ENCODE results near the gene FBXW4.
A peak's percentile ranks its signal among the peaks of the same experiment; 100 is the strongest.
"Not testable (repeated sequence)": the region's sequence is repeated elsewhere in the genome, so short reads cannot be mapped to it uniquely, and the experiment has no call there.

FBXW4 gene

DNA sequence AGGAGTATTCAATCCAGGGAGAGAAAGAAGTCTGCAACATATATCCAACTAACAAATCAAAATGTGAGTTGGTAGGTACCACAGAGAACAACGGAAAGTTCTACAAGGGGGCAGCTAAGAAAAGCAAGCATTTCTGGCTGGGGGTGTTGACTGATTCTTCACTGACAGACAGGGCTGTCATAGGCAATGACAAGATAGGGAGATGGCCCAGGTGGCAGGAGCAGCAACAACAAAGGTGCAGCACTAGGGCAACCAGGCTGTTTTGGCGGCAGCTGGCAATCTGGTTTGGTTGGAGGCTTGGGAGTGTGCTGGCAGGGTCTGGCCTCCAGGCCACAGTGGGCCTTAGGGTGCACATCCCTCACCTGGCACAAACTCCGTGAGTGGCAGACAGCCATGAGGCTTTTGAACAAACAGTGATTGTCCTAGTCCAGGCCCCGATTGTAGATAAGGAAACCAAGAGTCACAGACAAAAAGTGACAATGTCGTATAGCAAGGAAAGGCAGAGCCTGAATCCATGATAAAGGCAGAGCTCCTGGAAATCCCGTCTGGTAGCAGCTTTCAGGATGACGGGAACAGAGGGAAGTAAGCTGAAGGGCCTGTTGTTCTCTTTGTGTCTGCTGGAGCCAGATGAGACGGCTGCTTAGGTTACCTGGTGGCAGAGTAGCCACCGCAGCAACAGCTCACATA lies 78.4 kb downstream of the FBXW4 start:
- no peak for ATAC-seq

DNA sequence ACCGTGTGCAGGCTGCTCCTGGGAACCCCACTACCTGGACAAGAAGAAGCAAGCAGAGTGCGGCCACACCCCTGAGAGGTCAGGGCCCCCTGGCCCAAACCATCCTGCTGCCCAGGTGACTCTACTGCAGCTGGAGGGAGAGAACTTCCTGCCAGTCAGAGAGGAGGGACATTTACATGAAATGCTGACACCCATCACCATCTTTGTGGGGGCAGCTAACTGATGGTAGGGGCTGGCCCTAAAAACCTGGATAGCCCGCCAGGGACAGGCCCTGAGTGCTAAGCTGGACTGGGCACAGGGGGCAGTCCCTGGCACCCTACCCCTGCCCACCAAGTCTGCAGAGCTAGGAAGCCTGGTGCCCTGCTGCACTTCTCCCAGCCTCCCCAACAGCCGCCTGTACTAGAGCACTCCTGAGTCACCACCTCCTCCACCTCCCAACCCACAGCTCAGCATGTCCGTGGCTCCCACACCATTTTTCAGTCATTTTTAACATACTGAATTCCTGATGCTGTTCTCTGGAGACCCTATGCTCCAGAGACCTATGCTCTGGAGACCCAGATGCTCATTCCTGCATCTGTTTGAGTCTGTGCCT lies 79.3 kb downstream of the FBXW4 start:
- ATAC-seq, result no peak

DNA sequence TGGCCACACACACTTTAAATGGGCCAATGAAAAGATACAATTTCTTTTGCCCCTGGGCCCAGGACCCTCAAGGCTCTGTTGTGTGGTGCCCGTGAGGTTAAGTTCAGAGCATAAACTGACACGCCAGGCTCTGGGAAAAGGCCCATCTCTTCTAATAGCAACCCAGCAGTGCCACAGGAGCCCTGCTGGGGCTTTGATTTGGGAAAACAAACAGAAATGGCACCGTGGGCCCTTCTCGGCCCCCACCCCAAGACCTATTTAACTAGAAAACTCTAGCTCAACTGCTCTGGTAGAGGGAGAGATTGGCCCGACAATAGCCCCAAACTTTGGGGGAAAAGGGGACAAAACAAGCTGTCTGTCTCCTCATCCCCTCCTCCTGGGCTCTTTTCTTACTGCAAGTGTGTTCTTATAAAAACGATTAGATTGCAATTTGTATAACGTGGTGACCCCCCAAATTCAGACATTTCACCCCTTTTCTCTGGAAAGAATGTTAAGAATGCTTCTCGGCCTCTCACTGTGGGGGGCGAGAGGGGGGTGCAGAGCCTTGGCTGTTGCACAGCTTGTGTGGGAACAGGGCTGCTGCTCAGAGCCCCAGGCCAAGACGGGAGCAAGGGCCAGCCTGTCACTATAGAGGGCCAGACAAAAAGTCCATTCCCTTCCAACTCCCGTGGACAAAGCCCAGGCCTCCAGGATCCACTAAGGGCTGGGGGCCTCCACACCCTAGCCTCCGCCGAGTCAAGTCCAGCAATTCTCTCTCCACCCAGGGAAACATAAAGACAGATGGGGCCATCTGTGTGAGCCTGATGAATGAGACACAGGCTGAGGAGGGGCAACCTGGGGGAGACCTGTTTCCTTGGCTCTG lies 80.1 kb downstream of the FBXW4 start:
- ATAC-seq, result no peak

DNA sequence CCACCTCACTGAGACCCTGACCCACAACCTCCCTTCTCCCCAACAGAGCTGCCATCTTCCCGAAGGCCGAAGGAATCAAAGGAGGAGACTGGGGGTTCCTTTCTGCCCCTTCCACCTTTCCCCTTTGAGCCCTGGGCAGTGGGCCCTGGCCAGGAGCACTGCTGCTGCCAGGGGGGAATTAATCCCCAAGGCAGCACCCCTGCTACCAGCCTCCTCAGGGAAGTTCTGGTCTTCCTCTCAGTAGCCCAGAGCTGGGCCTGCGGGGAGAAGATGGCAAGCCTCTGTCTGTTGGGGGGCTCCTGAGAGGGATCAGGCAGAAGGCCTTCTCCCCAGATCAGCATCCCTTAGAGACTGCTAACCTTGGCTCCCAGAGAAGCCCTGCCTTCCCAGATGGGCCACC lies 81.3 kb downstream of the FBXW4 start:
- no peak for ATAC-seq

DNA sequence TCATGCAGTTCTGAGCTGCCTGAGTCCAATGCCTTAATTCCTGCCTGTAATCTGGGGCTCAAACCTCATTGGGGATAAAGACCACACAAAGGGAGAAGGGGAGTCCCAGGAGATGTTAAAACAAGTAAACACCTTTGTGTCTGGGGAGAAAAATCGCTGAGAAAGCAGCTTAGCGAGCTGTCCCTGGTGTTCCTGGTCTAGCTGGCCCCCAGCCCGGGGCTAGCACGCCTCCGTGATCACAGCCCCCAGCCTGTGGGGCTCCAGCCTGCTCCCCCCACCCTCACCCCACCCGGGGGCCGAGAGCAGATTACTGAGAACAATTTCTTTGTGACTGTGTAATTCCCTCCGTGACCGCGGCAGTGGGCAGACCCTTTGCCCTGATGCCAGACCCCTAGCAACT lies 82.1 kb downstream of the FBXW4 start:
- no peak for ATAC-seq

DNA sequence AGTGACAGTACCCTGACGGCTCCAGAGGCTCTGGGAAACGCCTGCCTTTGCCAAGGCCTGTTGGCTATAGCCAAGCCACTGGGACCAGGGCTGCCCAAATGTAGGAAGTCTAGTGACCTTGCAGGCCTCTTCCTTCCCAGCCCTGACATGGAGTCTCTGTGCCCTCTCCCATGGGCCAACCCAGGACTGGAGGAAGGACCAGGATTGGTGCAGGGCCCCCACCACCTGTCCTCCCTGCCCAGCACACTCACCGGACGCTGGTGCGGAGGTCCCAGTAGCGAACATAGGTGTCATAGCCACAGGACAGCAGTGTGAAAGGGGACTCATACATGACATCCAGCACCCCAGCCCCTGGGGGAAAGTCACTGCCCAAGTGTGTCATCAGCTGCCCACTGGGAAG lies 82.9 kb downstream of the FBXW4 start:
- no peak for ATAC-seq

DNA sequence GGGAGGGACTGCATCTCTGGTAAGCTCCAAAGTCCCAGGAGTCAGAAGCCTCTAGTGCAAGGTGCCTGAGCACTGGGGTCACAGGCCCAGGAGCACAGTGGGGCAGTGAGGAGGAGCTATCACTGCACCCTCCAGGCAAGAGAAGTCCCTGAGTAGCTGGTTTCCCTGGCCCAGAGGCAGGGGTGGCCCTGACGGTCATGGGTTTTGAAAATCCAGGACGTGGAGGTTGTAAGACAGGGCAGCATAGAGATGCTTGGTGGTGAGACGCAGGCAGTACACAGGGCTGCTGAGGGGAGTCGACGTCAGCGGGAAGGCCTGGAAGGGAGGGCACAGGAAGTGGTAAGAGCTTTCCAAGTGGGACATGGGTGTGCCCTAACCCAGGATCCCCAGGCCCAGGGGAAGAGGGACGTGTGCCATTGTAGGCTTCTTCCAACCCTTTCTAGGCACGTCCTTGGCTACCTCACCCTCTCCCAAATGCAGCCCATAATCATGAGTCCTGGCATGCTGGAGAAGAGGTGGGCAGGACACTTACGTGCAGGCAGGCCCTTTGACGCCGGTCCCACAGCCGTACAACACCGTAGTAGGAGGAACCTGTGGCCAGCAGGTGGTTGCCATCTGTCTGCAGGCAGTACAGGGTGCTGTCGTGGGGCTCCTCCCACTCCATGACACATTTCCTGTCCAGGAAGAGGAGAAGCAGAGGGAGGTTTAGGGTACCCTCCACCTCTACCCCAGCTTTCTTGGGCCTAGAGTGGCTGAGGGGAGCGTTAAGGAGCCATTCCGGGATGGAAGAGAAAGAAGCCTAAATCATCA lies 83.7 kb downstream of the FBXW4 start:
- ATAC-seq, result peak; percentile 41 to 58

DNA sequence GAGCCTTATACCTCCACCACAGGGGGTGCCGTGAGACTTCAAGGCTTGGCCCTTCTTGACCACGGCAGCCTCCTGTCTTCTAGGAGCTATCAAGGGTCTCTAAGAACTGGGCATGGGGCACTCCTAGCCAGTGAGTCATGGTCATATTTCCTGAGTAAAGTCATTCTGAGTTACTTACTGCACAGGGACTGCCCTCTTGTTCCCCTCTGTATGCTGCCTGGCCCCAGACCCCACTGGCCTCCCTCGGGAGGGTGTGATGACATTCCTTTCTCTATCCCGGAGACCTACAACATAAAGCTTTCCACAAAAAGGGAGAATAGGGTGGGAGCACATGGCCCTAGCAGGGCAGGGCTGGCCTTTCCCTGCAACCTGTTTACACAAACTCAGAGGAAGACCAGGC lies 85.5 kb downstream of the FBXW4 start:
- no peak for ATAC-seq

DNA sequence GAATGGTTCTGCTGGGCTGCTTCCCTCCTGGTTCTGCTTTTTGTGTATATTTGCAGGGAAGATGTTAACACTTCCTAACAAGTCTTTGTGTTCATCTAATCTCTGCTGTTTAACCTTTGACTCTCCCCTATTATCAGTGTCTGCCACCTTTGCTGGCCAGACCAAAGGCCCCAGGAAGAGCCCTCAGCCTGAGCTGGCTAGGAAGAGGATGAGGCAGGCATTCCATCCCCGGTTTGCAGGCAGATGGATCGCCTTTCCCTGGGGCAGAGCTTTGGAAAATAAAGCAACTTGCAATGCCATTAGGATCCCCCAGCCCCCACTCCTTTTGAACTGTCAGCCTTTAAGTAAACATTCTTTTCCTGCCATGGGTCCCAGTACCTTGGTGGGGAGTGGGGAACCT lies 87.8 kb downstream of the FBXW4 start:
- ATAC-seq, result no peak

DNA sequence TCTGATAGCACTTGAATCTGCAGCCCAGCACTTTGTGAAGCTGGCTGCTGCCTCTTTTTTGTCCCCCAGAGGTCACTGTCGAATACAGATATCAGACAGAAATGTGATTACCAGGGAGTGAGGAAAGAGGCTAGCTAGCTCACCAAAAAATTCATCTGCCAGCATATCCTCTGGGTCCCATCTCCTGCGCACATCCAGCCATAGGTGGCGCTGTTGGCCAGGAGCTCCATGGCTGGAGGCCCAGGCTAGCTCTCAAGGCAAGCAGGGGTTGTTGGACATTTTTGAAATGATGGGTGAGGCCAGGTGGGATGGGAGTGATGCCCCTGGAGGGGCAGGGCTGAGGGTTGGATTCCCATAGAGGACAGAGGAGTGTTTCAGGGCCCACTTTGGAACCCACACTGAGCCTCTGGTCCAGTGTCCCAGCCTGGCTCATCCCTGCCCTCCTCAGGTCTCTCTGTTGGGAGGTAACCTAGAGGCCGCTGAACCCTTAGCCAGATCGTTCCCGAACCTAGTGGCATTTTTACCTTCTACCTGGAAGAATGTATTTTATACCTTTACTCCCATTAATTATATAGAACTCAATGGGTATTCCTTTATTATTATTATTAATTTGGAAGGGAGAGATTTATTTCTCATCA lies 92.1 kb downstream of the FBXW4 start:
- ATAC-seq, result peak; percentile 75 to 83

DNA sequence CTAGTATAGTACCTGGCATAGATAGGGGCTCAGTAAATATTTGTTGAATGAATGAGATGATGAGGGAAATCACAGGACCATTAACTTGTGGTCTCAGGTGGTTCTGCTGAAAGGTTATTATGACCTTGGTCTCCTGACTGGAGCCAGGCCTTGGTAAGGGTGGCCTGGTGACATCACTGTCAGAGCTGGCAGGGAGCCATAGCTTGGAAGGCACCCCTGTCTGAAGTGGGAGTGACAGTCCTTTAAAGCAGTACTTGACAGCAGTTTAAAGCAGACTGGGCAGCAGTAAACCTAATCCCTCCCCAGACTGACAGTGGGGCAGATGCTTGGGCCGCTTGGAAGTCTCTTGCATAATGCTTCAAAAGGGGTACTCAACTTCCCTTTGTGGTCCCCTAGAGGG lies 93.4 kb downstream of the FBXW4 start:
- no peak for ATAC-seq

DNA sequence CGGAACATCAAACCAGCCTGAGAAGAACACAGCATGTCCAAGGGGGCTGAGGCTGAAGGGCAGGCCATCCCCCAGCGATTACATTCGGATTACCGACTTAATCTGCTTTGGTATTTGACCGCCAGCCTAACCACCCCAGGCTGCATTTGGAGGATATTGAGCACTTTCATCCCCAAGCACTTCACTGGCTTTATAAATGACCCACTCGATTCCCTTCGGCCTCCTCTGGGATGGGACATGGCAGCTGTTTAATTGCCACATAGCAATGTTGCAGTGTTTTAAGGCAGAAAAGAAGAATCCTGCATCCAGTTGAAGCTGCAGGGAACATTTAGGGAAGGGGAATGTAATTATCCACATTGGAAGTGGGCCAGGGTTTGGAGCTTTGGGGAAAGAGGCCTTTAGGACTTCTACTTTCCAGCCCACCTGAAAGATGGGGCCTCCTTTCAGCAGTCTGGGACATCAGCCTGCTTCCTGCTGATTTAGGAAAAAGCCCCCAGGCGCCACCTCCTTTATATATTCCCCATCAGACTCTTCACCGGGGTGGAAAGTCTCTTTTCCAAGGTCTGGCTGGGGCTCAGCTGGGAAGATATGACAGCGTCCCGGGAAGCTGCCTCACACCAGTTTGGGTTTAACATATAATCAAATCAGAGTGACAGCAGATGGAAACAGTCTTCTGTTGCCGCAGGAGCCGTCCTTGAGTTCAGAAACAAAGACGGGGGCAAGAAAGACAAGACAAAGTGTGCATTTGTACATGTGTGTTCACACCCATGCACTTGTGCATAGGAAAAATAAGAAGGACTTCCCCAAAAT lies 97.7 kb downstream of the FBXW4 start:
- no peak for ATAC-seq

DNA sequence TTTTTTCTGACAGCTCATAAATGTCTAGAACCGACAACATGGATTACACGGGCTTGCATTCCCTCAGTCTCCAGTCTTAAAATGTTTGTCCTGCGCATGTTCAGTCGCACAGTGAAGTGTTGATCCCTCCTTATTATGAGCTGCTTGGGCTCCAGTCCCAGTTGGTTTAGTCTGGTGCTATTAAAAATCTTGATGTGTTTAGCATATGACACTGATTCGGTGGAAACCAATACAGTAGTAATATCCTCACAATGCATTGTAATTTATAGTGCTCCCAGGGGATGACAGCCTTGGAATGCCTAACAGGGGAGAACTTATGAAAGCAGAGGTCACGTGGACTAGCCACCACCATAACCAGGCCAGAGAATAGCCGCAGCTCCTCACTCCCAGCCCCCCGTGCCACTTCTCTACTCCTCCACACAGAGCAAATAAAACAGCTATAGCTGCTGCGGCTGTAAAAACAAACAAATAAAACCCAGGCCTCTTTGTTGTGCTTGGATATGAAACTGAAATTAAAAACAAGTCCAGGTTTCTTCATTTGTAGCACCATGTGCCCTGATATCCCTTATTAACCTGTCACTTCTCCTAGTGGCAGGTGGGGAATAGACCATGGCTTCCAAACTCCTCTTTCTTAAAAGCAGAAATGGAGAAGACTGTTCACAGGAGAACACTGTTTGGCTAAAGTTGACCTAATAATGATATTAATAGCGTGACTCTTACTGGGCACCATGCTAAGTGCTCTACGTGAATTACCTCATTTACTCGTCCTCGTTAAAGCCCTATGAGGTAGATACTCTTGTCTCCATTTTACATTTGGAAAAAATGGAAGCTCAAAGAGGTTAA lies 99.2 kb downstream of the FBXW4 start:
- no peak for ATAC-seq

DNA sequence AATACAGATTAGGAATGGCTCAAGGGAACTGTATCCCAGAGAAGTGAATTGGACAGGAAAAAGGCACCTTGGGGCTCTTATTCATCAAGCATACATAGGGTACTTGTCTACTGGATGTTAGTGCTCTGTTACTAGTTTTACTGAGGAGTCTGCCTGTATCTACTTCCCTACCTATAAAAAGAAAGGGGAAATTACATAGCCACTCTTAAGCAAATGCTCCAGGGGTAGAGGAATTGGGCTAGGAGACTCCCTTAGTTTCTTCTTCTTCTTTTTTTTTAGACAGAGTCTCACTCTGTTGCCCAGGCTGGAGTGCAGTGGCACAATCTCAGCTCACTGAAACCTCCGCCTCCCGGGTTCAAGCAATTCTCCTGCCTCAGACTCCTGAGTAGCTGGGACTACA lies 101.6 kb downstream of the FBXW4 start:
- ATAC-seq, result not testable (repeated sequence)

DNA sequence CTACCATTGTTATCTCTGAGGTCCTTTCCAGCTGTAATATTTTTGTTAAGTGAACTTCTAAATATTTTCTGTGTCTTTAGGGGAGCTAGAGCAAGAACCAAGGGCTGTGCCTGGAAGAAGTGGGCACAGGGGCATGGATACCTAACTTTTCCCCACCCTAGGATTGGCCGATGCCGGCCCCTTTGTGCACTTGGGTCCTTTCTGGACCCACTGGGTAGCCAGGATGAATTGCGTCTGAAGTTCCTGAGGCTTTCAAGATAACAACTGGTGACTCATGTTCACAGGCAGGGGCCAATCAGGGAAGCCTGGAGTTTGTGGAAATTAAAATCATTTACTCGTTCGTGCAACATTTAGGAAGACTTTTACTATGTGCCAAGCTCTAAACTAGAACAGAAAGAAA lies 106.1 kb downstream of the FBXW4 start:
- no peak for ATAC-seq

DNA sequence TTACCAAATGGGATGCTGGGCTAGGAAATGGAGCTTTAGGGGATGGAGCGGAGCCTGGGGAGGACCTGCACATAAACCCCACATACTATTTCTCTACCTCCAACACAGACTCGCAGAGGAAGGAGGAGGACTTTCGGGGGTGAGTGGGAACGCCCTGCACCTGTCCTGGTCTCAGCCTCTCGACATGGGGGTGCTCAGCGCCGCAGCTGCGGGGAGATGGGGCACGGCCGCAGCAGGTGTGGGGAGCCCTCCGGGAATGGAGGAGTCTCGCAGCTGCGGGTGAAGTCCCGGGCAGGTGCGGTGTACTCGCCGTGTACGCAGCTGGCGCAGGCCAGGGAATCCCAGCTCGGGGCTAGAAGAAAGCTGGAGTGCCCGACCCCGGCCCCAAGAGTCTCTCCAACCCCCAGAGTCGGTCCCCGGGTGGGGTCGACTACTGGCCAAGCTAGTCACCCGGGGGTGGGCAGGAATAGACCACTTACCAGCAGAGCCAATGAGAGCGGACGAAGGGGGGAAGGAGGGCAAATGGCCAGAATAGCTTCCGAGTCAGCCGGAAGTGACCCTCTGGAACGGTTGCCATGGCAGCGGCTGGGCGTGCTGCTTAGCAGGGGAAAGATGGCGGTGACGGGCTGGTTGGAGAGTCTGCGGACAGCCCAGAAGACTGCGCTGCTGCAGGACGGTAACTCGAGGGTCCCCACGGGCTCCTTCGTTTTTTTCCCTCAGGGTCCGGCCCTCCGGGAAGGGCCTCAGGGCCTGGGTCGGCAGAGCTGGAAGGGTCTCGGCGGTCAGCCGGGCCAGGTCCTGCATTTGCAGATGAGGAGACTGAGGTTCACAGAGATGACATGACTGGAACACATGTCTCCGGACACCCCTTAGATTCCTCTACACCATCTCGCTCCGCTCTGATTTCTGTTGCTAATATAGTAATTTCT lies 107.0 kb downstream of the FBXW4 start, which contains the start of the genes DPCD and POLL:
Gene DPCD, plus strand, starts transcription at position 597 of the 929 bp plus-strand sequence. Its CDS starts 16 bp downstream, at position 613.
Gene POLL, minus strand, starts transcription at position 533 of the 929 bp plus-strand sequence. CDS start 897 bp downstream, outside the sequence.
- ATAC-seq, result peak; percentile 98 to 99

DNA sequence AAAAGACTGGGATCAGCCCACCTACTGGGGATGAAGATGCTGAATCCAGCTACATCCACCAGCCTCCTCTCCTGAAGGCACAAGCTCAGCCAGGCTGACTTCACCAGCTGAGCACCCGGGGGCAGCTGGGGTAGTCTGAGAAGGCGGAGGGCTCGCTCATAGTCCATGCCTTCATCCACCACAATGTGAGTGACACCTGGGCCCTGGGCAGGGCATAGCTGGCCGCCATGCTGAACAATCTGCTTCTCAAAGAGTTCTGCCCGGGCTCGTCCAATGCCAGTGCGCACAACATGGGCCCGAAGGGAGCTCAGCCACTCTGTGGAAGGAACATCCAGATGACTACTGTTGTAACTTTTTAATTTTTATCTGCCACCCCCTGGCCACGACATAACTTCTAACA lies 109.1 kb downstream of the FBXW4 start:
- ATAC-seq, result no peak

DNA sequence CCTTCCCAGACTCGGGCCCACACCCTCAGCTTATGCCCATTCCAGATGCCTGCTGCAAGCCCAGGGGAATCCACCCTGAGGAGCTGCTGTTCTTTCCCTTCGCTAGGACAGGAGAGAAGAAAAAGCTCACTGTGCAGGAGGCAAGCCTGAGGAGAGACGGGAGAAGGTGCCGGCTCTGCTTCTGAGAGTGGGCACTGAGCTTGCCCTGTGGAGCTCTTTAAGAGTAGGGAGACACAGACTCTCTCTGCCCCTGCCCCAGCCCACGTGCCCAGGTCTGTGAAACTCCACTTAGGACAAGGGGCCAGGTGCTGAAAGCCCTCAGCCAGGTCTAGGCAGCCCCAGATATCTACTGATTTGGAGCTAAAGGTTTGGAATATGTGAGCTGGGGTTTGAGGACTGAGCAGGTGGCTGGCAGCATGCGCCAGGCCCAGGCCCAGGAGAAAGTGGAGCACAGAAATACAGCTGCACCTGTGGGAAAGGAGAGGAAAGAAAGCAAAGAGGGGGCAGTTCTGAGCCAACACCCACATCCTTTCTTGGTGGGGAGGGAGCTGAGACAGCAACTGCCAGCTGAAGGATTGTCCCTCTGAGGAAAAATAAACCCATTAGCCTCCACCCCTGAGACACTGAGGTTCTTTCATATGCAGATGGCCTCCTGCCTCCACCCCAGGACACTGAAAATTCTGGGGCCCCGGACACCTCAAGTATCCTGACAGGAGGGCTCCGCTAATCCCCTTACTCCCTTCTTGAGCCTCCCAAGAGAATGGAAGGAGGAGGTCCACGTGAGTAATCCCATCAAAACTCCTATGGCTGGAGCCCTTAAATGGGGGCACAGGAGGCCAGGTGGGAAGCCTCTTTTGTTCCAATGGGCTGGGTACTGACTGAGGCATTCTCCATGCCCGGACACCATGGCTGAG lies 114.2 kb downstream of the FBXW4 start:
- no peak for ATAC-seq

Measured in activated CD4-positive, CD25-positive, alpha-beta regulatory T cell treated with anti-CD3 and anti-CD28 coated beads, Interleukin-2, amount 50 U/mL, for 24 hours (primary cell).